22Rv1 (cell line): Measurements from ENCODE around the gene FRMD4B.
"Not testable (repeated sequence)": the region's sequence is repeated elsewhere in the genome, so short reads cannot be mapped to it uniquely, and the experiment has no call there.

Source experiments
- CTCF ChIP-seq: fragments of 450-650 bp; IDR thresholded peaks from 2 replicates; pipeline ENCODE4 v1.5.1; 2017; ENCODE audit warnings: mild to moderate bottlenecking
- ZFX ChIP-seq: fragments of 450-650 bp; IDR thresholded peaks from 2 replicates; pipeline ENCODE4 v1.6.1; 2017; ENCODE audit warnings: antibody characterized with exemption, borderline replicate concordance

DNA sequence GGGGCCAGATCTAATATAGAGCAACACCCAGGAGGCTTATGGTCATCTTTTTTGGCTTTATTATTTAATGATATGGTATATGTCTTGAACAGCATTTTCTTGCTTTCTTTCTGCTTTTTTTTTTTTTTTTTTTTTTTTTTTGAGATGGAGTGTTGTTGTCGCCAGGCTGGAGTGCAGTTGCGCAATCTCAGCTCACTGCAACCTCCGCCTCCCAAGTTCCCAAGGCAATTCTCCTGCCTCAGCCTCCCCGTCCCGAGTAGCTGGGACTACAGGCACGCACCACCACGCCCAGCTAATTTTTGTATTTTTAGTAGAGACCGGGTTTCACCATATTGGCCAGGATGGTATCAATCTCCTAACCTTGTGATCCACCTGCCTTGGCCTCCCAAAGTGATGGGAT, 108.5 kb downstream of the FRMD4B start:
- not testable (repeated sequence) for TF ChIP-seq CTCF, ZFX
